ENCODE measurements around the gene SLC16A11.
A peak's percentile ranks its signal among the peaks of the same experiment; 100 is the strongest.

DNA sequence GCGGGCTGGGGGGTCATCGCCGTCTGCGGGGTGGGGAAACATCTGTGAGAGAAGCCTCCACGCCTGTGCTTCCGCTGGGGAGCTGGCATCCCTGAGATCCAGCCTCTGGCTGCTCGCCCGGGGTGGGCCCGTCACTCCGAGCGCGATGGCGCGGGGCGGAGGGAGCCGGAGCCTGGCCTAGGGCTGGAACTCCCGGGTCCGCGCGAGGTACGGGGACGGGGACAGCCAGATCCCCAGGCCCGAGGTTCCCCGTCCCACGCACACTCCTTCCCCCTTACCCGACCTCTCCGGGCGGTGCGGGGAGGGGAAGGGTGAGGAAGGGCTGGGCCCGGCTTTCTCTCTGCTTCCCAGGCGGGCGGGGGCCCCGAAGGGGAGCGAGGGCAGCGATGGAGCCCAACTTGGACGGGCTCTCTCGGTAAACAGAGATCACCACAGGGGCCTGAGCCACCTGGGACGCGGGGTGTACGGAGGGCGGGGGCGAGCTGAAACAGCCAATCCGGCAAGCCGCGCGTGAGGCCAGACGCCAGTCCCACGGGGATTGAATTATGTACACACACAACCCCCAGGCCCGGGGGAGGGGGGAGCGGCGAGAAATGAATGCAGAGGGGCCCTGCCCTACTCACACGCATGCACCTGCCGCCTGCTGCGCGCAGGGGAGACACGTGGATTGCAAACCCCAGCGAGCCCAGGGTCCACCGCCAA, at the start of gene SLC16A11:
- TF ChIP-seq, protein P1, sequence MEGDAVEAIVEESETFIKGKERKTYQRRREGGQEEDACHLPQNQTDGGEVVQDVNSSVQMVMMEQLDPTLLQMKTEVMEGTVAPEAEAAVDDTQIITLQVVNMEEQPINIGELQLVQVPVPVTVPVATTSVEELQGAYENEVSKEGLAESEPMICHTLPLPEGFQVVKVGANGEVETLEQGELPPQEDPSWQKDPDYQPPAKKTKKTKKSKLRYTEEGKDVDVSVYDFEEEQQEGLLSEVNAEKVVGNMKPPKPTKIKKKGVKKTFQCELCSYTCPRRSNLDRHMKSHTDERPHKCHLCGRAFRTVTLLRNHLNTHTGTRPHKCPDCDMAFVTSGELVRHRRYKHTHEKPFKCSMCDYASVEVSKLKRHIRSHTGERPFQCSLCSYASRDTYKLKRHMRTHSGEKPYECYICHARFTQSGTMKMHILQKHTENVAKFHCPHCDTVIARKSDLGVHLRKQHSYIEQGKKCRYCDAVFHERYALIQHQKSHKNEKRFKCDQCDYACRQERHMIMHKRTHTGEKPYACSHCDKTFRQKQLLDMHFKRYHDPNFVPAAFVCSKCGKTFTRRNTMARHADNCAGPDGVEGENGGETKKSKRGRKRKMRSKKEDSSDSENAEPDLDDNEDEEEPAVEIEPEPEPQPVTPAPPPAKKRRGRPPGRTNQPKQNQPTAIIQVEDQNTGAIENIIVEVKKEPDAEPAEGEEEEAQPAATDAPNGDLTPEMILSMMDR (IDR thresholded peaks at IDR 0.05): no peak
- TF ChIP-seq EZH2 (IDR thresholded peaks at IDR 0.05): peak; percentile 30
- peak; percentile 68 for TF ChIP-seq EZH2phosphoT487 (IDR thresholded peaks at IDR 0.05)
